NCI-H446 (cell line): ENCODE measurements around the gene CGB8.
"Not testable (repeated sequence)": the region's sequence is repeated elsewhere in the genome, so short reads cannot be mapped to it uniquely, and the experiment has no call there.

ENCODE experiments used
- DNase-seq, 2 experiments: peaks; one replicate each; lab custom pipeline; 2025; lab: John Stamatoyannopoulos, UW

Gene CGB8

DNA sequence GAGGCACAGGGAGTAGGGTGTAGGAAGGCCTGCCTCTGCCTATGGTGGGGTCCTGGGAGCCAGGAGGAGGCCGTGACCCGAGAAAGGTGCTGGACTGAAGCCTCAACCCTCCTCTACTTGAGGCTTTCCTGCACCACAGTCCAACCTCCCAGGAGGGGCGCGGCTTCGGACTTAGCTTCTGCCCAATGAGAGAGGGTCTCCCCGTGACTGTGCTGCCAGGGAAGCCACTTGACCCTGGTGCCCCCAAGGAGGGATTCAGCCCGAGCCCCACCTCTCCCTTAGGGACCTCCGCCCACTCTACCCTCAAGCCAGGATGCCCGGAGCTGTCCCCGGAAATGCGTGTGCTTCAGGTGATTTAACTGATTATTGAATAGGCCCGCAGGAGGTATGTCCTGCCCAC lies at the start of gene CGB8:
Gene CGB8 (minus strand): TSS at position 101 of the 400 bp plus-strand sequence. CDS start 372 bp downstream, outside the sequence.
- DNase-seq = not testable (repeated sequence)

DNA sequence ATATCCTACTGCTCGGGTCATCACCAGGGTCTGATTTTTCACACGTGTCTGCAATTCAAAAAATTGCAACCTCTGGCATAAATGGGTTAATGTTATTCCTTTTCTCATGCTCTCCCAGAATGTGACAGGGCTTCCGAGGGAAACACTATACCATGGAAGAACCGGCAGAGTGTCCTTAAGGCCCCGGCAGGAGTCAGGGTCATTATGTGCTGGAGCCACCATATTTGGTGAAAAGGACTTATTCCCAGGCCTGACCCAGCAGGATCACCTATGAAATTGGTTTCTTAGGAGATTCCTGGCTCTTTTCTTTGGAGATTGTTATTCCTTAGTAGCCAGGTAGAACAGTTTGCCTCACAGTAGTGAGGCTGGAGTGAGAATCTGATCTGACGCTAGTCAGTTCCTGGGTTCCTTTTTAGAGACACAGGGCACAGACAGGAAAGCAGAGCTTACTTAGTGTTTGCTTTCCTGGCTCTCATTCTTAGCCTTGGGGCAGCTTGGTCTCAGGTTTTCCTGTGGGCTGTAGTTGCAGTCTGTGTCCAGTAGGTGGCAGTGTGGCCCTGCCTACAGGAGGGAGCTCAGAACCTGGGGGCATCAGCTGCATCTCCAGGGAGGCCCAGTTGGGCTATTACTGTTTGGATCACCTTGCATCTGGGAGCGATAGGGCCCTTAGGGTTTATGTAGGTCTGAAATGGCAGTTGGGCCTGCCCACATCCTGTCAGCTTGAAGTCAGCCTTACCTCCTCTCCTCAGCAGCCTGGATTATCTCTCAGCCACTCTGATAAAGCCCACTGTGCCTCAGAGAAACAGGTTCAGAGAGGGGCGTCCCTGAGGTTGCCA lies 48.8 kb upstream of the CGB8 start:
- peak; percentile 69 to 81 for DNase-seq

DNA sequence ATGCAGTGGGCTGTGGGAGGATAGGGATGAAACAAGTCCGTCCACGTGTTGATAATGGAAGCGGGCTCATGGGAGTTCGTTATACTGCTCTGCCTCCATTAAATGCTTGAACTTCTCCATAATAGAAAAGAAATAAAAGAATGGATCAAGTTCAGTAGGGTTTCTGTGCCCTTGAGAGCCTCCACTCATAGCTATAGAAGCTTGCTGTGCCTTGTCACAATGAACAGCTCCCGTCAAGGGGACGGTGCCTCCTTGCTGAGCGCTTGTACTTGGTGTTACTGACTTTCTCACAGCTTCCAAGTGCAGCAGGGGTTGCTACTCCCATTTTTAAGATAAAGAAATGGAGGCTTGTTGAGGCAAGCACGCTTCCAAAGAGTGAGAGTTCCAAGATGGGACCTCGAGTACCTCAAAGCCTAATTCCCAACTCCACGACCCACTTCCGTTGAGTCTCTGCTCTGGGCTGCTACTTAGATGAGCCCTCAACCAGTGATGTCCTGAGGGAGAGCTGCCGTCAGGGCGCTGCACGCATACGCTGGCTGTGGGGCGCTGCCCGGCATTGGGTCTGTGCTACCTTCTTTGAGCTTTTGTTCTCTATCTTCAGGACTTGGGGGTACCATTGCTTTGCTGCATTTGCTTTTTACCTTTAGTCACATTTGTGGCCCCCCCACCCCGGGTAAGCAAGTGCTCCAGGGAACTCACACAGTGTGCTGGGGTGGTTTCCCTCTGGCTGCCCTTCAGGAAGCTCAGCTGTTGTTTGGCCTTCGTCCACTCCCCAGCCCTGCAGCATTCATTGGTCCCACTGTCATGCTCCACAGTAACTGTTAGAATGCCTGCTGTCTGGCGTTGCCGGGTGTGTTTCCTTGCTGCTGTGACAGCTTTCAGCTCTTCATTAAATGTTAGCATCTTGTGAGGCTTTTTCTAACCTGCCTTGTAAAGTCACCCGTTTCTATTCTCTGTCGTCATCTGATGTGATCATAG lies 45.9 kb upstream of the CGB8 start:
- no peak for DNase-seq

DNA sequence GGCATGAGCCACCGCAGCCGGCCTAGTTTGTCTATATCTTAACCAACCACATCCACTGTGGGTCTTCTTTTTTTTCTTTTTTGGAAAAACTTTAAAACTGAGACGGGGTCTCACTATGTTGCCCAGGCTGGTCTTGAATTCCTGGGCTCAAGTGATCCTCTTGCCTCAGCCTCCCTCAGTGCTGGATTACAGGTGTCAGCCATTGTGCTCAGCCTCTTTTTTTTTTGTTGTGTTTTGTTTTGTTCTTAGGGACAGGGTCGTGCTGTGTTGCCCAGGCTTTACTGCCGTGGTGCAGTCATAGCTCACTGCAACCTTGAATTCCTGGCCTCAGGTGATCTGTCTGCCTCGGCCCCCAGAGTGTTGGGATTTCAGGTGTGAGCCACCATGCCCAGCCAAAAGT lies 43.8 kb upstream of the CGB8 start:
- no peak for DNase-seq

DNA sequence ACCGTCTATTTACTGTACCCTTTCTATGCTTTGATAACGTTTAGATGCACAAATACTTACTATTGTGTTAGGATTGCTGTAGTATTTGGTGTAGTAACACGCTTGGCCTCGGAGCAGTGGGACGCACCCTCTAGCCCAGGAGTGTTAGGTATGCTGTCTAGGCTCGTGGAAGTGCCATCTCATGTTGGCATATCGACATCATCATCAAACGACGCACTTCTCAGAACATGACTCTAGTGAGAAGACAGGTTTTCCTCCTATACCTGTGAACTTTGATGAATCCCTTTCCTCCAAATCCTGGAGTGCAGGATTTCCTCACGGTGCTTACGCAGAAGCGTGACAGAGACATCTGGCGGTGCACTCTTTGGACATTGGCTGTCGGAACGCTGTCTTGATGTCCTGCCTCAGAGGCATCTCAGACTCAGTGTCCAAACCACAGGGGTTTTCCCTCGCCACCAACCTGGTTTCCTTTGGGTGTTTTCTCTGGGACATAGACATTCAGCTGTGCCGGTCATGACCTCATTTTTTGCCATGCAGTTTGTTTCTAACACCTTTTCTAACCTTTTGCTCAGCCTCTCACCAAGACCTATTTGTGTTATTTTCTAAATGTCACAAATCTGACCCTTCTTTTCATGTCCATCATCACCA lies 42.6 kb upstream of the CGB8 start:
- no peak for DNase-seq

DNA sequence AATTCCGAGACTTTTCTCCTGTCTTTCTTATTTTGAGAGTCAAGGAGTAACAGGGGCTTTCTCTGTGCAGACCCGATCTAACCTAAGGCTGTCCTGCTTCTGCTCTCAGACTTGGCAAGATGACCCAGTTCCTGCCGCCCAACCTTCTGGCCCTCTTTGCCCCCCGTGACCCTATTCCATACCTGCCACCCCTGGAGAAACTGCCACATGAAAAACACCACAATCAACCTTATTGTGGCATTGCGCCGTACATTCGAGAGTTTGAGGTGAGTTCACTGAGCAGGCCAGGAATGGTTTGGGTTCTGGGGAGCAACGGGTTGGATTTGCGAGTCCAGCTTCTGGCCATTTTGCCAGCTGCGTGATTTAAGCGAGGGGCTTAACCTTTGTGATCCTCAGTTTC lies 37.4 kb upstream of the CGB8 start:
- DNase-seq = no peak

DNA sequence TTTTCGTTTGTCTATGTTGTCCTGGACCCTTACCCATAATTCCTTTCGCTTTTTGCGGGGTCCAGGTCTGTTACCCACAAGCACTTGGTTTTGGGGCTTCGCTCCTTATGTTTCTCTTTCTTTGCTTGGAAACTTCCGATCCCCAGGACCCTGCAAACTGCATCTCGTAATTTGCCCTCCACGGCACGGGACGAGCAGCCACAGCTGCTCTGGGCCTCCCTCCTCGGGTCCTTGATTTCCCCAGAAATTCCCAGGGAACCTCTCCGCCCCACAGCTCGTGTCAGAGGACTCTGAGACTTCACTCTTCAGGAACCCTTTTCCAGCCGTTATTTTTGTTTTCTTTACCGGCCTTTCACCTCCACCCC lies 36.9 kb upstream of the CGB8 start:
- no peak for DNase-seq

DNA sequence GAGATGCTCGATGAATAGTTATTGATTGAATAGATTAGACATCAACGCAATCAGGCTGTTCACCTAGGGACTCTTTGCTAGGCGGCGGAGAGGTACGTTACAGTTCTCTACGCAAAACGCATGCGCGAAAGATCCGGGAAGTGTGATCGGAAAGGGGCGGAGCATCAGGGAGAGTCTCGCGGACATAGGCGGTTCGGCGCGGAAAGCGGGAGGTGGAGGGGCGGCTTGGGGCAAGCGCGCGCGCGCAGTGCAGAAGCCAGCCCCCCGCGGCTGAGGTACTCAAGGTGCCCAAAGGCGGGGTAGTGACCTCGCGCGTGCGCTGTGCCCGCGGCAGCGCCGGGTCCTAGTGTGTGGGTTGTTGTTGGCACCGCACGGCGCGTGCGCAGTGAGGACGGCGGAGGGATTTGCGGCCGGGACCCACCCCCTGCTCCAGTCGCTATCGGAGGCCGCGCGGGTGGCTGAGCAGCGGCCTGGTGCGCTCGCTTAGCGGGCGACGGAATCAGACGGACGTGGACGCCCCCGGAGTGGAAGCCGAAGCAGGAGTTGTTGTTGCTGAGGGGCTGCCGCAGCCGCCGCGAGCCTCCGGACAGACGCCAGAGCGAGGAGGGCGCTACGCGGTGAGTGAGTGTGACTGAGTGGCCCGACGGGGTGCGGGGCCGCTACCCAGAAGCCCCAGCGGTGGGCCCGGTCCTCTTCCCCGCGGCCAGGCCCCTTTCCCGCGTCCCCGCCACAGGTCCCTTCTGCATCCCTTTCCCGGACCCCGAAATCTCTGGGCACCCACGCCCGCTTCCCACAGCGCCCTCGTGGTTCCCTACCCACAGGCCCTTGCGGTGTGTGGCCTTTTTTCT lies 36.3 kb upstream of the CGB8 start, which contains the start of gene SNRNP70:
Gene SNRNP70 (plus strand): TSS at position 432 of the 848 bp plus-strand sequence. CDS start 964 bp downstream, outside the sequence.
- peak; percentile 99 to 100 for DNase-seq

DNA sequence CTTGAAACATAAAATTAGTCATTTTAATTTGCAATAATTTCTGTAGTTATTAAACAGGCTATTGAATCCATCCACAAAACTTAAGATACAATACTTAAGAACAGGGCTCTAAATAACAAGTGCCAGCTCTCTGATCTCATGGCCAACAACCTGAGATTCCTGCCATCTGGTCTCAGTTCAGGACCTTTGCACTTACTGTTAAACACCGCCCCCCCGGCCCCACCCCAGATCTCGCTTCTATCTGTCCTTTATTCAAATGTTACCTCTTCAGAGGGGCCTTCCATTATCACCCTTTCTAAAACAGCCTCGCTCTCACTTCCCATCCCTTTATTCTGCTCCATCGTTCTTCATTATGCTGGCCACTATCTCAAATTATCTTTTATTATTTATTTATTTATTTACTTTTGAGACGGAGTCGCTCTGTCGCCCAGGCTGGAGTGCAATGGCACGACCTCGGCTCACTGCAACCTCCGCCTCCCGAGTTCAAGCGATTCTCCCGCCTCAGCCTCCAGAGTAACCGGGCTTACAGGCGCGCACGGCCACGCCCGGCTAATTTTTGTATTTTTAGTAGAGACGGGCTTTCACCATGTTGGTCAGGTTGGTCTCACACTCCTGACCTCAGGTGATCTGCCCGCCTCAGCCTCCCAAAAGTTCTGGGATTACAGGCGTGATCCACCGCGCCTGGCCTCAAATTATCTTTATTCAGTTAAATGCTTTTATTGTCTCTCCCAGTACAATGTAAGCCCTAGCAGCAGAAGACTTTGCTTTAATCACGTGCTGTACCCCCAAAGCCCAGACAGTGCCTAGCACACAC lies 35.5 kb upstream of the CGB8 start:
- DNase-seq = no peak

DNA sequence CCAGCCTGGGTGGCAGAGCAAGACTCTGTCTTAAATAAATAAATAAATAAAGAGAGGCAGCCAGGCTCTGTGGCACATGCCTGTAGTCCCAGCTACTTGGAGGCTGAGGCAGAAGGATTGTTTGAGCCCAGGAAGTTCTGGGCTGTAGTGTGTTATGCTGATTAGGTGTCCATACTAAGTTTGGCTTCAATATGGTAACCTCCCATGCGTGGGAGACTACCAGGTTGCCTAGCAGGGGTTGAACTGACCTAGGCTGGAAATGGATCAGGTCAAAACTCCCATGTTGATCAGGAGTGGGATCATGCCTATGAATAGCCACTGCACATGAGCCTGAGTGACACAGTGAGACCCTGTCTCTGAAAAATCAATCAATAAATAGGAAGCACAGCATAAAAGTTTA lies 32.4 kb upstream of the CGB8 start:
- DNase-seq = no peak

DNA sequence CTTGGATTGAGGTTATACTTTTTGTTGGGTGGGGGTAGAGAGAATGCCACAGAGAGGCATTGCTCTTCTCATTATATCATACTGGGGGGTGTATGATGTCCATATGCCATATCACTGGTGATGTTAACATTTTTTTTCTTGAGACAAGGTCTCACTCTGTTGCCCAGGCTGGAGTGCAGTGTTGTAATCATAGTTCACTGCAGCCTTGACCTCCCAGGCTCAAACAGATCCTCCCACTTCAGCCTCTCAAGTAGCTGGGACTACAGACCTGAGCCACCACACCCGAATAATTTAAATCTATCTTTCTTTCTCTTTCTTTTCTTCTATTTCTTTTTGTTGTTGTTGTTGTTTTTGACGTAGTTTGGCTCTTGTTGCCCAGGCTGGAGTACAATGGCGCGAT lies 31.5 kb upstream of the CGB8 start:
- DNase-seq = no peak

DNA sequence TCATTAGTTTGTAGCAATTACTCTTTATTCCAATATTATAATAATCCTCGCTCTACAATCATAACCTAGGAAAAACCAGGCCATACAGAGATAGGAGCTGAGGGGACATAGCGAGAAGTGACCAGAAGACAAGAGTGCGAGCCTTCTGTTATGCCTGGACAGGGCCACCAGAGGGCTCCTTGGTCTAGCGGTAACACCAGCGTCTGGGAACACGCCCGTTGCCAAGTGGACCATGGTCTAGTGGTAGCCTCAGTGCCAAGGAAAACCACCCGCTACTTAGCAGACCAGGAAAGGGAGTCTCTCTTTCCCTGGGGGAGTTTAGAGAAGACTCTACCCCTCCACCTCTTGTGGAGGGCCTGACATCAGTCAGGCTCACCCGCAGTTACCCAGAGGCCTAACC lies 26.0 kb upstream of the CGB8 start:
- peak in 1 of 2 experiments; percentile 65 for DNase-seq

DNA sequence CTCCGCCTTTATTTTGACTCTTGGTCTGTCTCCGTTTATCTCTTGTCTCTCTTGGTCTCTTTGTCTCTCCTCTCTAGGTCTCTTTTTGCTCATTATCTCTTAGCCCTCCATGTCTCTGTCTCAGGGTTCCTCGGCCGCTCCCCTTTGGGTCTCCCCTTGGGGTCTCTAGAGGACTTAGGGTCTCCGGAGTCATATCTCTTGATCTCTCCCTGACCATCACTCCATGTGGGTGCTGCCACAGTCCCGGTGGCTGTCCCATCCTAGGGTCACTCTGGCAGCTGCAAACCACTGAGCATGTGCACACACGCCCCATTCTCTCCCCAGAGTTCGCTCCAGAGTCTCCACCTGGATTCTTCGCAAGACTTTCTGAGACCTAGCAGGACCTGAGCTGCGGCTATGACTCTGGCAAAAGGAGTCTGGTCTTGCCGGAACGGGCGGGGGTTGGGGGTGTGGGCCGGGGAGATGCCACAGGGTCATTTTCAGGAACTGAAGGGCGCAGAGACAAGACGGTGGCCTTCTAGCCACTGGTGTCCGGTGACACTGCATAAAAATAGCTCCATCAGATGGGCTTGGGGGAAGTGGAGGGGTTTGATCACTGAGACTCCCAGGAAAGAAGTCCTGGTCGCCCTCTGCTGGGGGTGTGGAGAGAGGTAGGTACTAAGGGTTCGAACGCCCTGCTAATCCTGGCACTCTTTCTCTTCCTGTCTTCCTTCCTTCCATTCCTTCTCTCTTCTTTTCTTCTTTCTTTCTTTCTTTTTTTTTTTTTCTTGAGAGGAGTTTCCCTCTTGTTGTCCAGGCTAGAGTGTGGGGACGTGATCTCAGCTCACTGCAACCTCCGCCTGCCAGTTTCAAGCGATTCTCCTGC lies 24.8 kb upstream of the CGB8 start:
- peak in 1 of 2 experiments; percentile 17 for DNase-seq

DNA sequence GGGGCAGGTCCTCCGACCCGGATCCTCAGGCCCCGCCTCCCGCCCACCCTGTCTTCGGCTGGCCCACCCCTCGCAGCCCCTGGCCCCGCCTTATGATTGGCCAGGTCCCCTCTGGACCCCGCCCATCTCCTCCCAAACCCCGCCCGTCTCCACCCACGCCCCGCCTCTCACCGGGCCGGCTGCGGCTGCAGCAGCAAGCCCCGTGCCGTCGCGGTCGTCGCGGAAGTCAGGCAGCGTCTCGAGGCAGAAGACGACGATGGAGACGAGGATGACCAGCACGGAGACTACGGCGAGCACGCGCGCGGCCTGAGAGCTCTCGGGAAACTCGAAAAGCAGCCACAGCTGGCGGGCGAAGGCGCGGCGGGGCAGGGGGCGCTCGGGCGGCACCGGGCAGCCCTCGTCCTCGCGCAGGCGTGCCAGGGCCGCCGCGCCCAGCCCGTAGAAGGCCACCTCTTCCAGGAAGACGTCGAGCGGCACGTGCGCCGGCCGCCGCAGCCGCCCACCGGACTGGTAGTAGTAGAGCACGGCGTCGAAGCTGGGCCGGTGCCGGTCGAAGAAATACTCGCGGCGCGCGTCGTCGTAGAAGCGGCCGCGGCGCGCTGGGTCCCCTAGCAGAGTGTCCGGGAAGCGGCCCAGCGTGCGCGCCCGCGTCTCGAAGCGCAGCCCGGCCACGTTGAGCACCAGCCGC lies 23.1 kb upstream of the CGB8 start:
- no peak for DNase-seq

DNA sequence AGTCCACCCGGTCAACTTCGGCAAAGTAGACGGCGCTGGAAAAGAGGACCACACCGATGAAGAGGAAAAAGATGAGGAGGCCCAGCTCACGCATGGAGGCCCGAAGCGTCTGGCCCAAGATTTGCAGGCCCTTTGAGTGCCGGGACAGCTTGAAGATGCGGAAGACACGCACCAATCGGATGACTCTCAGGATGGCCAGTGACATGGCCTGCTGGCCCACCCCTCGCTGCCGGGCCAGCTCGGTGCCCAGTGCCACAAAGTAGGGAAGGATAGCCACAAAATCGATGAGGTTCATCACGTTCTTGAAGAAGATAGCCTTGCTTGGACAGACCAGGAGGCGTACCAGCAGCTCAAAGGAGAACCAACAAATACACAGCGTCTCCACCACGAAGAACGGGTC lies 21.5 kb upstream of the CGB8 start:
- DNase-seq = no peak

DNA sequence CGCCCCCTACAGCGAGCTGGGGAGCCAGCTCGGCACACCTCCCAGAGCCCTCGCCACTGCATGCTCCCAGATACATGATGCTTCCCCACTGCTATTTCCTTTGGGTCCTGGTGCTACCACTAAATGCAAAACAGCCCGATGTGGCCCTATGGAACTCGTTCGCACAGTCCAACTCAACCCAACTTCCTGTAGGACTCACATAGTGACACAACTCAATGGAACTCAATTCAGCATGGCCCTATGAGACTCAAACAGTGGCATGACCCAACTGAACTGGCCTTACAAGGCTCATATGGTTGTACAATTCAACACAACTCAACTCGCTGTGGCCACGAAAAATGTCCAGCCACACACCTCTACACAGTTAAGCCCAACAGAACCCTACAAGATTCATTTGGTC lies 20.1 kb upstream of the CGB8 start:
- DNase-seq = no peak

DNA sequence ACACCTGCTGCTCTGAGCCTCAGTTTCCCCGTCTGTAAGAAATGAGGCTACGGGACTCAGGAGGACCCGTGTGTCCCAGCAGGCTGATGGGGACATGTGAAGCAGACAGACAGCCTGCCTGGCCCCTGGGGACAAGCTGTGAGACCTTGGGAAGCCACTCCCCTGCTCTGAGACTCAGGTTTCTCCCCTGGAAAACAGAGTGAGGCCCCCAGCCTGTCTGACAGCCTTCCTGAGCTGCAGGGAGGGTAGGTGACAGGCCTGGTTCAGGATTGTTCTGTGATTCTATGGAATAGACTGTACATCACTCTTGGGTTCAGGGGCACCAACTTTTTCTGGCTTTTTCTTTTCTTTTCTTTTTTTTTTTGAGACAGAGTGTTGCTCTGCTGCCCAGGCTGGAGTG lies 18.6 kb upstream of the CGB8 start:
- DNase-seq = no peak

DNA sequence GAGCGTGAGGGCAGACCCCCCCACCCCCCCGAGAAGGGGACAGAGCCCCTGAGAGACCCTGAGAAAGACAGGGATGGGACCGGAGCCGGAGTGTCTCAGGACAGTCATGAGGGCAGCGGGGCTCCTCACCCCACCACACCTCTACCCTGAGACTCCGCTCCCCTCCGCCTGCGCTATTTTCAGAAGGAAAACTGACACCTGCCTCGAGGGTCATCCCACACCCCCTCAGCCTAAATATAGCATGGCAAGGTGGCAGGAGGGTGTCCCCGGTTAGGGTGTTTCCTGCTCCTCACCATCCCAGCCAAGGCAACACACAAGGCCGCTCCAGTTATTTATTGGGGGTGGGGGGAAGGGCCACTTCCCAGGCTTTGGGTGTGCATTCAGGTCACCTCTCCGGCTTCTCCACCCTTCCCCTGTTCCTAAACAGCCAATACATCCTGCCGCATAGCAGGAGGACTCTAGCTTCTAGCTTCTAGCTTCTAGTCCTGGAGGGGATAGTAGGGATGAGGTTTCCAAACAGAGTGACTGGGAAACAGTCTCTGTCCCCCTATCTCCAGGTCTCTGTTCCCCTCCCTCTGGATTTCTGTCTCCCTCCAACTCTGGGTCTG lies 17.1 kb upstream of the CGB8 start:
- DNase-seq = no peak
